ENCODE results near the gene BNIP3.
"Not testable (repeated sequence)": the region's sequence is repeated elsewhere in the genome, so short reads cannot be mapped to it uniquely, and the experiment has no call there.

The BNIP3 gene

GRCh38 chr10:131959841-131960240, 21.9 kb downstream of the BNIP3 start:
- in situ Hi-C loops (cut with MboI; ENCODE audit: low pct_unique_long_range_greater_than_20kb, low sequenced_read_pairs, unreplicated experiment) = no loop called here
- no peak for DNase-seq (ENCODE audit: low spot score)
- TF ChIP-seq CTCF (IDR thresholded peaks at IDR 0.05; ENCODE audit: extremely low read depth, insufficient read depth, missing control alignments) = no peak

GRCh38 chr10:131955591-131956340, 26.0 kb downstream of the BNIP3 start:
- TF ChIP-seq CTCF (IDR thresholded peaks at IDR 0.05; ENCODE audit: extremely low read depth, insufficient read depth, missing control alignments) = no peak
- DNase-seq (ENCODE audit: low spot score) = no peak
- in situ Hi-C loops (cut with MboI; ENCODE audit: low pct_unique_long_range_greater_than_20kb, low sequenced_read_pairs, unreplicated experiment) = no loop called here

GRCh38 chr10:131954356-131954965, 27.3 kb downstream of the BNIP3 start:
- in situ Hi-C loops (cut with MboI; ENCODE audit: low pct_unique_long_range_greater_than_20kb, low sequenced_read_pairs, unreplicated experiment) = no loop called here
- DNase-seq (ENCODE audit: low spot score) = no peak
- TF ChIP-seq CTCF (IDR thresholded peaks at IDR 0.05; ENCODE audit: extremely low read depth, insufficient read depth, missing control alignments) = no peak

GRCh38 chr10:131949908-131950307, 31.8 kb downstream of the BNIP3 start:
- DNase-seq (ENCODE audit: low spot score); in situ Hi-C loops (cut with MboI; ENCODE audit: low pct_unique_long_range_greater_than_20kb, low sequenced_read_pairs, unreplicated experiment): not testable (repeated sequence)

- TF ChIP-seq CTCF (IDR thresholded peaks at IDR 0.05; ENCODE audit: extremely low read depth, insufficient read depth, missing control alignments) = no peak
- no peak for DNase-seq (ENCODE audit: low spot score)
- in situ Hi-C loops (cut with MboI; ENCODE audit: low pct_unique_long_range_greater_than_20kb, low sequenced_read_pairs, unreplicated experiment) = no loop called here
Measured at GRCh38 chr10:131949041-131949862, 32.5 kb downstream of the BNIP3 start.

- TF ChIP-seq CTCF (IDR thresholded peaks at IDR 0.05; ENCODE audit: extremely low read depth, insufficient read depth, missing control alignments) = no peak
- in situ Hi-C loops (cut with MboI; ENCODE audit: low pct_unique_long_range_greater_than_20kb, low sequenced_read_pairs, unreplicated experiment) = no loop called here
- DNase-seq (ENCODE audit: low spot score) = no peak
Measured at GRCh38 chr10:131948501-131948900, 33.2 kb downstream of the BNIP3 start.
